ENCODE data around the gene TNIK.

Gene TNIK

DNA sequence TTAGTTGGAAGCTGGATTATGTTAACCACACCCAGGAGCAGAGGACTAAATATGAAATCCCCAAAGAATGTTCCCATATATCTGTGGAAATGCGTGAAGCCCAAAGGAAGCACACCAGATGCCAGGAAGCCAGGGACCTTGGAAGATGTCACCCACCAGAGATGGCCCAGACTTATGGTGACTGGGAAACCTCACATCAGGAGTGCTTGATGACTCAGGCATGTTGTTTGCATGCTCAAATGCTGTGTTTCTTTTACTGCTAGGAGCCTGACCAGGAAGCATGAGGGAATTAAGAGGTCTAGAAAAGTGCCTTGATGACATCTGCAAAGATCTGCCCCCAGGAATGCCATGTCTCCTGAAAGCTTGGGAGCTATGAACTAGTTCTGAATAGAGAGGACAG lies 324.7 kb downstream of the TNIK start:
- TF ChIP-seq TAF1 (IDR thresholded peaks at IDR 0.05; ENCODE audit: borderline replicate concordance, insufficient read depth, low read length) (no peak), REST (IDR thresholded peaks at IDR 0.05; ENCODE audit: insufficient read depth in 1 of 2, low read depth in 2 of 2, low read length in 2 of 2) (no peak), POLR2AphosphoS5 (IDR thresholded peaks at IDR 0.05; ENCODE audit: low read depth, low read length) (no peak), FOXP2 (optimal IDR thresholded peaks at IDR 0.05; ENCODE audit: borderline replicate concordance, extremely low read depth, extremely low read length, insufficient read depth) (no peak)

DNA sequence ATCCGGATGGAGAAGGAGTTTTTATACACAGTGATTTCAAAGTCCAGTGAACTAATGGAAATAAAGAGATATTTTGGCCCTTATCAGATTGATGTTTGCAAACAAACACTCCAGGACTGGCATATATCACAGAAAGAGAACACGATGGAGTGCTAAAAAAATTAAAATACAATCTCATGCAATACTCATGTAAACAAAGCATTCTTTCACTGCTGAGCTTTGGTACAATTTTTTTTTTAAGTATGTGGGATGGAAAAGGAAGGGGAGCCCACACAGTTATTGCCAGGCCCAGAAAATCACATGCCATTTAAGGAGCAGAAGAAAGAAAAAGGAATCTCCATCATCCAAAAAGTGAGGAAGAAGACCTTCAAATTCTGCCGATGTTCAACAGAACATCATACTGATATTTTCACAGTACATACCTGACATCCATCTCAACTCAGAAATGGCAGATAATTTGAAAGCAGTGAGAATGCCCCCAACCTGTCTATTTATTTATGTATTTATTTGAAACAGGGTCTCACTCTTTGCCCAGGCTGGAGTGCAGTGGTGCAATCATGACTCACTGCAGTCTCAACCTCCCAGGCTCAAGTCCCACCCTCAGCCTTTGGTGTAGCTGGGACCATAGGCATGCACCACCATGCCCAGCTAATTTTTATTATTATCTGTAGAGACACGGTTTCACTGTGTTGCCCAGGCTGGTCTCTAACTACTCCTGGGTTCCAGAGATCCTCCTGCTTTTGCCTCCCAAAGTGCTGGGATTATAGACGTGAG lies 326.2 kb downstream of the TNIK start:
- TF ChIP-seq SIN3A (IDR thresholded peaks at IDR 0.05; ENCODE audit: borderline replicate concordance, insufficient read depth, low read length), result no peak
- no peak for TF ChIP-seq REST (IDR thresholded peaks at IDR 0.05; ENCODE audit: insufficient read depth in 1 of 2, low read depth in 2 of 2, low read length in 2 of 2)
- no peak for TF ChIP-seq FOXP2 (optimal IDR thresholded peaks at IDR 0.05; ENCODE audit: borderline replicate concordance, extremely low read depth, extremely low read length, insufficient read depth)
- no peak for TF ChIP-seq POLR2AphosphoS5 (IDR thresholded peaks at IDR 0.05; ENCODE audit: low read depth, low read length)
- TF ChIP-seq TAF1 (IDR thresholded peaks at IDR 0.05; ENCODE audit: borderline replicate concordance, insufficient read depth, low read length), result no peak

GRCh38 chr3:171133337-171133736 lies 326.9 kb downstream of the TNIK start:
- TF ChIP-seq FOXP2 (optimal IDR thresholded peaks at IDR 0.05; ENCODE audit: borderline replicate concordance, extremely low read depth, extremely low read length, insufficient read depth) (no peak), REST (IDR thresholded peaks at IDR 0.05; ENCODE audit: insufficient read depth in 1 of 2, low read depth in 2 of 2, low read length in 2 of 2) (no peak), SIN3A (IDR thresholded peaks at IDR 0.05; ENCODE audit: borderline replicate concordance, insufficient read depth, low read length) (no peak), TAF1 (IDR thresholded peaks at IDR 0.05; ENCODE audit: borderline replicate concordance, insufficient read depth, low read length) (no peak), POLR2AphosphoS5 (IDR thresholded peaks at IDR 0.05; ENCODE audit: low read depth, low read length) (no peak)

DNA sequence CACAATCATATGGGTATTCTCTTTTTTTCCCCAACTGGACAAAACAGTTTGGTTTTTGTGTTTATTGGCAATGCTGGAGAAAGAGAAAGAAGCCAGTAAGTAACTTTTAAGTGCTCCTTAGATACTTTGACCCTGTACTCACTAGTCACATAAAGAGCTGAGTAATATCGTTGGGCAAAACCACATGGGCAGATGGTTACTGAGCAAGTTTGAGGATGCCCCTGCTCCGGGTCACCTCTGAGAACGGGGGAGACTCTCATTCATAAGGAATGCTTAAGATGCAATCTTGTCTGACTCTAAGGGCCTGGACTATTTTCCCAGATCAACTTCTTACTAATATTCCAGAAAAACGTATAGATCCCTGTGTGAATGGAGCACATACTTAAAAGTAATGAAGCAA lies 327.3 kb downstream of the TNIK start:
- TF ChIP-seq FOXP2 (optimal IDR thresholded peaks at IDR 0.05; ENCODE audit: borderline replicate concordance, extremely low read depth, extremely low read length, insufficient read depth) (no peak), SIN3A (IDR thresholded peaks at IDR 0.05; ENCODE audit: borderline replicate concordance, insufficient read depth, low read length) (no peak), REST (IDR thresholded peaks at IDR 0.05; ENCODE audit: insufficient read depth in 1 of 2, low read depth in 2 of 2, low read length in 2 of 2) (no peak), TAF1 (IDR thresholded peaks at IDR 0.05; ENCODE audit: borderline replicate concordance, insufficient read depth, low read length) (no peak)

Measured in PFSK-1 (cell line).